HepG2 (cell line): ENCODE data around the gene POLR1H. TPM values are rescaled to one million over a fixed set of nuclear protein-coding genes. Genes with fewer than 3 reads are reported as not detected.

ENCODE experiments used
- ATAC-seq: fragments of 200-7000 bp; cut with Tn5 transposase; 3 replicates; pipeline ENCODE4 v1.9.1; 2020; ENCODE audit warnings: mild to moderate bottlenecking, moderate library complexity
- BruUV-seq: library from RNA; stranded (reverse); fragments of 400-500 nt; replicated peaks from 2 replicates; lab custom pipeline; 2021; lab: Mats Ljungman, UMichigan
- CTCF ChIA-PET: fragments of 300-600 bp; formaldehyde crosslinking; extraction: SDS; loops from one replicate; lab custom pipeline; 2021; ENCODE audit warnings: low total read pairs, inconsistent platforms, low intra/inter-chr PET ratio; lab: Yijun Ruan, JAX
- POLR2A ChIA-PET: fragments of 350-600 bp; sonication (Branson Sonifier 250); formaldehyde crosslinking; loops from one replicate; lab custom pipeline; 2020; ENCODE audit warnings: antibody characterized with exemption, inconsistent platforms; lab: Yijun Ruan, JAX
- DNase-seq: peaks from one replicate; pipeline ENCODE4 v3.0.0-alpha.2; 2015; ENCODE audit warnings: low spot score
- FAIRE-seq: peaks from 3 replicates; lab custom pipeline; 2011; peaks lifted over from hg19 to GRCh38; lab: Jason Lieb, UNC
- H2AFZ ChIP-seq: one replicate; pipeline ENCODE4 v1.6.1; 2011; ENCODE audit warnings: low read length, inconsistent platforms
- H3K27ac ChIP-seq: fragments of 300-600 bp; 3 replicates; pipeline ENCODE4 v1.8.0; 2011; ENCODE audit warnings: mixed run types, mild to moderate bottlenecking, mixed read lengths, low read length, inconsistent platforms; ENCODE audit not compliant: insufficient read depth; ENCODE audit errors: extremely low read length
- H3K27me3 ChIP-seq, 2 experiments: fragments of 200-600 bp in 1 of 2; 2 replicates in 1 of 2; 3 replicates in 1 of 2; pipeline versions ENCODE4 v1.6.0 to v1.8.0; 2011; ENCODE audit warnings: low read length in 2 of 2, mild to moderate bottlenecking in 2 of 2, moderate library complexity in 2 of 2, inconsistent platforms in 1 of 2; ENCODE audit not compliant: insufficient read depth in 2 of 2, control insufficient read depth in 1 of 2
- H3K36me3 ChIP-seq, 2 experiments: fragments of 200-600 bp in 1 of 2; replicated peaks in 1 of 2; 2 replicates in 1 of 2; 3 replicates in 1 of 2; pipeline versions ENCODE4 v1.5.1 to v1.8.0; 2011; ENCODE audit warnings: low read length in 2 of 2, inconsistent platforms in 1 of 2; ENCODE audit not compliant: insufficient read depth in 2 of 2, control insufficient read depth in 1 of 2
- H3K4me1 ChIP-seq: 2 replicates; pipeline ENCODE4 v1.5.1; 2012; ENCODE audit warnings: low read length, inconsistent platforms; ENCODE audit not compliant: insufficient read depth
- H3K4me2 ChIP-seq: 2 replicates; pipeline ENCODE4 v1.6.0; 2011; ENCODE audit warnings: low read depth, low read length, inconsistent platforms
- H3K4me3 ChIP-seq, 3 experiments: fragments of 200-600 bp in 1 of 3; sonication (generic), shearing (Covaris generic) in 1 of 3; replicated peaks in 1 of 3; 2 replicates each; pipeline ENCODE4 v1.5.1; 2011 to 2016; ENCODE audit warnings: low read length in 3 of 3, inconsistent platforms in 2 of 3, low read depth in 2 of 3, mild to moderate bottlenecking in 2 of 3, control low read depth in 1 of 3, mixed read lengths in 1 of 3; ENCODE audit not compliant: insufficient read depth in 1 of 3
- H3K79me2 ChIP-seq: one replicate; pipeline ENCODE4 v1.6.1; 2011; ENCODE audit warnings: low read length, inconsistent platforms; ENCODE audit not compliant: insufficient read depth
- H3K9ac ChIP-seq: 2 replicates; pipeline ENCODE4 v1.6.0; 2011; ENCODE audit warnings: mild to moderate bottlenecking, low read depth, low read length, inconsistent platforms; ENCODE audit not compliant: insufficient read depth
- H3K9me3 ChIP-seq: 2 replicates; pipeline ENCODE4 v1.5.1; 2012; ENCODE audit warnings: mild to moderate bottlenecking, low read length
- H4K20me1 ChIP-seq: 2 replicates; pipeline ENCODE4 v1.6.0; 2011; ENCODE audit warnings: inconsistent platforms, mild to moderate bottlenecking, low read length, moderate library complexity; ENCODE audit not compliant: insufficient read depth
- ARNT2 ChIP-seq: sonication (generic); formaldehyde crosslinking; IDR thresholded peaks from 2 replicates; pipeline ENCODE4 v1.8.0; 2022; ENCODE audit warnings: mild to moderate bottlenecking, low read depth, missing genetic modification reagents, moderate library complexity
- ATF1 ChIP-seq: IDR thresholded peaks from 2 replicates; pipeline ENCODE4 v1.6.1; 2016; ENCODE audit warnings: mild to moderate bottlenecking, control low read depth
- BORCS8-MEF2B ChIP-seq: sonication (generic); formaldehyde crosslinking; IDR thresholded peaks from 2 replicates; pipeline ENCODE4 v1.8.0; 2022; ENCODE audit warnings: mild to moderate bottlenecking, missing genetic modification reagents
- E2F1 ChIP-seq: sonication (generic); formaldehyde crosslinking; IDR thresholded peaks from 2 replicates; pipeline ENCODE4 v1.5.0; 2020; ENCODE audit warnings: missing genetic modification reagents
- ELK4 ChIP-seq: sonication (generic); formaldehyde crosslinking; IDR thresholded peaks from 2 replicates; pipeline ENCODE4 v1.9.0; 2021; ENCODE audit warnings: missing genetic modification reagents, borderline replicate concordance
- FOXA3 ChIP-seq: IDR thresholded peaks from 2 replicates; pipeline ENCODE4 v1.6.1; 2016; ENCODE audit warnings: missing genetic modification reagents, missing compliant biosample characterization
- HMG20A ChIP-seq: IDR thresholded peaks from 2 replicates; pipeline ENCODE4 v1.6.1; 2016; ENCODE audit warnings: borderline replicate concordance
- MLLT10 ChIP-seq: sonication (generic); formaldehyde crosslinking; IDR thresholded peaks from 2 replicates; pipeline ENCODE4 v1.4.0; 2020; ENCODE audit warnings: missing genetic modification reagents
- MXI1 ChIP-seq: IDR thresholded peaks from 3 replicates; pipeline ENCODE4 v1.6.1; 2012; ENCODE audit warnings: low read depth, low read length, inconsistent platforms, borderline replicate concordance
- RBM39 ChIP-seq: fragments of 200-400 bp; formaldehyde crosslinking; IDR thresholded peaks from one replicate; pipeline ENCODE4 v1.6.1; 2018; ENCODE audit warnings: antibody characterized with exemption, mild to moderate bottlenecking, low read depth, low read length; ENCODE audit not compliant: poor library complexity, severe bottlenecking
- REL ChIP-seq: sonication (generic); formaldehyde crosslinking; conservative IDR thresholded peaks from 2 replicates; pipeline ENCODE4 v1.8.0; 2022; ENCODE audit warnings: mild to moderate bottlenecking, missing genetic modification reagents, moderate library complexity
- RNF2 ChIP-seq: fragments of 450-650 bp; conservative IDR thresholded peaks from 2 replicates; pipeline ENCODE4 v1.6.1; 2016; ENCODE audit warnings: low read depth
- SMYD3 ChIP-seq: sonication (generic); formaldehyde crosslinking; IDR thresholded peaks from 2 replicates; pipeline ENCODE4 v1.8.1; 2023; ENCODE audit warnings: mild to moderate bottlenecking, missing genetic modification reagents
- ZFP36L1 ChIP-seq: sonication (generic); formaldehyde crosslinking; IDR thresholded peaks from 2 replicates; pipeline ENCODE4 v1.8.0; 2022; ENCODE audit warnings: mild to moderate bottlenecking, missing genetic modification reagents, moderate library complexity
- ZFP37 ChIP-seq: sonication (generic); formaldehyde crosslinking; IDR thresholded peaks from 2 replicates; pipeline ENCODE4 v1.4.0; 2020; ENCODE audit warnings: missing genetic modification reagents, borderline replicate concordance
- ZNF83 ChIP-seq: sonication (generic); formaldehyde crosslinking; IDR thresholded peaks from 2 replicates; pipeline ENCODE4 v1.4.0; 2020; ENCODE audit warnings: missing genetic modification reagents, mild to moderate bottlenecking, borderline replicate concordance
- ZNF879 ChIP-seq: sonication (generic); formaldehyde crosslinking; IDR thresholded peaks from 2 replicates; pipeline ENCODE4 v1.8.1; 2023; ENCODE audit warnings: missing genetic modification reagents
- WGBS: methylation state at CpG from one replicate; pipeline ENCODE4 v1.1.6; 2017; ENCODE audit warnings: low lambda C conversion rate; 5-methylcytosine and 5-hydroxymethylcytosine counted together
- in situ Hi-C: cut with HindIII; loops from 2 replicates; pipeline ENCODE4 v1.10.0; 2017; ENCODE audit warnings: low pct_unique_long_range_greater_than_20kb; ENCODE audit not compliant: extremely low pct_ligation_motif_present
- intact Hi-C: fragments of 100-400 bp; cut with micrococcal nuclease; formaldehyde crosslinking; loops from one replicate; pipeline ENCODE4 v1.10.0; 2022; ENCODE audit not compliant: unreplicated experiment
- polyA plus RNA-seq, 8 experiments: library from polyadenylated mRNA; depleted of rRNA in 3 of 8; stranded (reverse) in 7 of 8; unstranded in 1 of 8; fragments of >200 nt; fragmentation: Illumina TruSeq in 4 of 8; extraction: Trizol in 4 of 8; gene quantifications; 2 replicates each; pipeline versions ENCODE4 v1.2.1 to v1.2.3, GENCODE V29; 2011 to 2016; ENCODE audit warnings: low read depth in 4 of 8, missing spikeins in 1 of 8, mixed read lengths in 1 of 8; ENCODE audit not compliant: insufficient read depth in 1 of 8
- total RNA-seq, 5 experiments: library from RNA; depleted of rRNA; stranded (reverse); fragments of >200 nt; fragmentation: Illumina TruSeq; extraction: Trizol; gene quantifications; 2 replicates each; pipeline ENCODE4 v1.2.3, GENCODE V29; 2016; ENCODE audit warnings: low read depth in 1 of 5

The POLR1H gene
- total and polyA plus RNA-seq, 2 of the 13 experiments (the other 11 are each of a cell fraction or from before 2014, with no cell fraction given): 61.4 to 79.8 TPM

DNA sequence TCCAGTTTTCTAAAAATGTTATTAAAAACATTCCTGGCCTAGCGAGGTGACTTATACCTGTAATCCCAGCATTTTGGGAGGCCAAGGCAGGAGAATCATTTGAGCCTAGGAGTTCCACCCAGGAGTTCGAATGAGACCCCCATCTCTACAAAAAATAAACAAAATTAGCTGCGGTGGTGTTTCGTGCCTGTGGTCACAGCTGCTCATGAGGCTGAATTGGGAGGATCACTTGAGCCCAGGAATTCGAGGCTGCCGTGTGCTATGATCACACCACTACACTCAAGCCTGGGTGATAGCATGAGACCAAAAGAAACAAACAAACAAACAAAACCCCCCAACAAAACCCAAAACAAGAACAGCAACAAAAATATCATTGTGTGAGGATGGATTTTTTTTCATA lies 19.8 kb upstream of the POLR1H start:
- BruUV-seq: no TSS peak

More for the DNA sequence above, 19.8 kb upstream of the POLR1H start:
- ATAC-seq (no peak), DNase-seq (no peak), FAIRE-seq (no peak)
- H3K4me2 ChIP-seq: no peak overlapping the region
- H3K9me3 ChIP-seq: no peaks in the 10 kb centered on the region
- no peak overlapping the region for H3K9ac ChIP-seq
- POLR2A ChIA-PET: interaction anchor here (1.9 kb wide), 1 partner anchor 20 kb away, joined by 5 read pairs; the partner anchor contains the start of gene POLR1H
- CTCF ChIA-PET: no interaction called here
- H3K27me3 ChIP-seq: no peaks in the 10 kb centered on the region
- 85% methylated on average over 6 of the region's 6 CpGs for WGBS
- peaks cover 26% of the 10 kb centered on the region for H3K4me1 ChIP-seq
- H3K4me3 ChIP-seq: no peak overlapping the region
- H3K36me3 ChIP-seq: no peaks in the 10 kb centered on the region
- TF ChIP-seq HMG20A (no peak), MXI1 (no peak), ATF1 (no peak), ZFP37 (CRISPR knock-in tag) (no peak), ELK4 (CRISPR knock-in tag) (no peak), FOXA3 (CRISPR knock-in tag) (no peak), RBM39 (no peak), ZNF83 (CRISPR knock-in tag) (no peak), ZNF879 (CRISPR knock-in tag) (no peak), E2F1 (CRISPR knock-in tag) (no peak), ZFP36L1 (no peak), RNF2 (no peak), ARNT2 (no peak), BORCS8-MEF2B (CRISPR knock-in tag) (no peak), MLLT10 (CRISPR knock-in tag) (no peak), REL (no peak), SMYD3 (no peak)
- H2AFZ ChIP-seq: no peak overlapping the region
- no peak overlapping the region for H3K27ac ChIP-seq
- intact Hi-C loops: no loop called here
- H4K20me1 ChIP-seq: no peaks in the 10 kb centered on the region
- in situ Hi-C loops: no loop called here
- H3K79me2 ChIP-seq: no peaks in the 10 kb centered on the region
